H1 (cell line): ENCODE results near the gene TFCP2. TPM values are rescaled to one million over a fixed set of nuclear protein-coding genes. Genes with fewer than 3 reads are reported as not detected.

ENCODE experiments used
- NRF1 ChIP-seq: IDR thresholded peaks from 2 replicates; pipeline ENCODE4 v1.6.1; 2011; ENCODE audit warnings: mild to moderate bottlenecking, low read depth, low read length, improper control_type of control experiment
- RFX5 ChIP-seq: IDR thresholded peaks from 2 replicates; pipeline ENCODE4 v1.6.1; 2011; ENCODE audit warnings: low read depth, low read length, improper control_type of control experiment, borderline replicate concordance
- polyA plus RNA-seq, 7 experiments: library from polyadenylated mRNA; depleted of rRNA in 3 of 7; stranded (reverse) in 5 of 7; unstranded in 2 of 7; fragments of >200 nt in 5 of 7; fragments of 200-250 nt in 2 of 7; gene quantifications; 1 replicate in 5 of 7; 2 replicates in 1 of 7; 4 replicates in 1 of 7; pipeline versions ENCODE4 v1.2.1 to v1.2.3, GENCODE V29; 2011 to 2013; ENCODE audit warnings: missing spikeins in 2 of 7, mixed read lengths in 2 of 7
- total RNA-seq: library from RNA; stranded (reverse); fragmentation: NEBNext Ultra II Directional; extraction: Animal tissue kit (Norgen Biotek cat#: 25700); gene quantifications from 2 replicates; pipeline ENCODE4 v1.2.1, GENCODE V29; 2021

Gene TFCP2
- total and polyA plus RNA-seq, 2 of the 8 experiments (the other 6 are each of a cell fraction or from before 2014, with no cell fraction given), result 19.8 to 49.2 TPM

- TF ChIP-seq NRF1 (no peak), RFX5 (no peak)
Observed at GRCh38 chr12:51150777-51151176, 22.2 kb downstream of the TFCP2 start (continued).
